Measurements from ENCODE around the gene UST.

- no peak for TF ChIP-seq CTCF (IDR thresholded peaks at IDR 0.05 in 4 of 5, conservative IDR thresholded peaks at IDR 0.05 in 1 of 5)
- TF ChIP-seq POLR2A (IDR thresholded peaks at IDR 0.05): no peak
Observed at GRCh38 chr6:149112976-149113375, 366.1 kb downstream of the UST start.

All from gastrocnemius medialis (tissue), 4 donors.